ENCODE measurements around the gene HSPA9. TPM values are rescaled to one million over a fixed set of nuclear protein-coding genes. Genes with fewer than 3 reads are reported as not detected.

HSPA9 gene
- total and polyA plus RNA-seq, 10 of the 15 experiments (the other 5 are each of a cell fraction or from before 2014, with no cell fraction given) = 145 to 455 (median 343) TPM

DNA sequence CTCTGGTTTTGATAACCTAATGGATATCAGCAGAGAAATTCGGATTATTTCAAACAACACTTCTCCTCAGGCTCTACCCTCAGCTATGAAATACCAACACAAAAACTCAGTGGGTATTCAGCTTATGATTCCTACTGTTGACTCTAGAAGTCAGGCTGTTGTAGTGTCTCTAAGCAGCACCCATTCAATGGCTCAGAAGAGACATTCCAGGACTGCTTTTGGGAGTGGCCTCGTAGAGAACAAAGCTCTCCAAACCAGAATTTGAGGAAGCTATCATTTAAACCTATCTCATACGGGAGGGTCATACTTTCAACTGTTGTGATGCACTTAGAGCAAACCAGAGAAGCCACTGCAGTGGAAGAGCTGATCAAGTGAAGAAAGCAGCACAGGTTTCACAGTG lies 66.2 kb downstream of the HSPA9 start:
- DNase-seq (ENCODE audit: low read depth, low spot score) (no peak), ATAC-seq (no peak), FAIRE-seq (no peak)
- ChIA-PET RAD21 (ENCODE audit: unreplicated experiment) (interaction anchor here (1.1 kb wide), 1 partner anchor 10 kb away, joined by 4 read pairs; no protein-coding TSS in a partner anchor), POLR2A (no interaction called here), CTCF (interaction anchor here (1.1 to 1.5 kb wide), 3 partner anchors 9 to 59 kb away, joined by 3 to 6 read pairs (median 4); no protein-coding TSS in a partner anchor), SMC1A (ENCODE audit: uncharacterized antibody, unreplicated experiment) (interaction anchor here (1.0 kb wide), 1 partner anchor 39 kb away, joined by 3 read pairs; no protein-coding TSS in a partner anchor)
- Histone ChIP-seq H3K4me2 (ENCODE audit: control insufficient read depth, insufficient read depth) (no peak overlapping the region), H2AFZ (ENCODE audit: control insufficient read depth, low read depth, low read length) (no peak overlapping the region), H3K27me3 (replicated peaks in 1 of 2; ENCODE audit: control insufficient read depth in 2 of 2, insufficient read depth in 2 of 2, low read length in 1 of 2) (no peaks in the 10 kb centered on the region), H3K36me3 (ENCODE audit: control insufficient read depth in 2 of 2, insufficient read depth in 2 of 2, low read length in 1 of 2) (peaks cover 17 to 26% of the 10 kb centered on the region in 2 experiments), H3K4me1 (ENCODE audit: control insufficient read depth, insufficient read depth, low read length) (no peaks in the 10 kb centered on the region), H3K79me2 (ENCODE audit: control insufficient read depth, insufficient read depth, low read length) (no peaks in the 10 kb centered on the region), H3K9me3 (replicated peaks; ENCODE audit: control insufficient read depth, insufficient read depth, low read length) (no peaks in the 10 kb centered on the region), H4K20me1 (ENCODE audit: control insufficient read depth, insufficient read depth) (no peaks in the 10 kb centered on the region), H3K27ac (ENCODE audit: control insufficient read depth, insufficient read depth) (no peak overlapping the region), H3K9ac (ENCODE audit: control insufficient read depth, insufficient read depth, low read length) (no peak overlapping the region), H3K4me3 (no peak overlapping the region)
- TF ChIP-seq MYB (IDR thresholded peaks at IDR 0.05; ENCODE audit: borderline replicate concordance, low read depth, low read length) (no peak), HDAC2 (IDR thresholded peaks at IDR 0.05) (no peak), ETV6 (conservative IDR thresholded peaks at IDR 0.05 in 1 of 2, IDR thresholded peaks at IDR 0.05 in 1 of 2; ENCODE audit: borderline replicate concordance in 1 of 2, low read depth in 1 of 2) (no peak), KDM1A (IDR thresholded peaks at IDR 0.05; ENCODE audit: borderline replicate concordance) (no peak), ZNF384 (IDR thresholded peaks at IDR 0.05; ENCODE audit: borderline replicate concordance, low read depth, low read length) (no peak)
- TF ChIP-seq, protein P1, sequence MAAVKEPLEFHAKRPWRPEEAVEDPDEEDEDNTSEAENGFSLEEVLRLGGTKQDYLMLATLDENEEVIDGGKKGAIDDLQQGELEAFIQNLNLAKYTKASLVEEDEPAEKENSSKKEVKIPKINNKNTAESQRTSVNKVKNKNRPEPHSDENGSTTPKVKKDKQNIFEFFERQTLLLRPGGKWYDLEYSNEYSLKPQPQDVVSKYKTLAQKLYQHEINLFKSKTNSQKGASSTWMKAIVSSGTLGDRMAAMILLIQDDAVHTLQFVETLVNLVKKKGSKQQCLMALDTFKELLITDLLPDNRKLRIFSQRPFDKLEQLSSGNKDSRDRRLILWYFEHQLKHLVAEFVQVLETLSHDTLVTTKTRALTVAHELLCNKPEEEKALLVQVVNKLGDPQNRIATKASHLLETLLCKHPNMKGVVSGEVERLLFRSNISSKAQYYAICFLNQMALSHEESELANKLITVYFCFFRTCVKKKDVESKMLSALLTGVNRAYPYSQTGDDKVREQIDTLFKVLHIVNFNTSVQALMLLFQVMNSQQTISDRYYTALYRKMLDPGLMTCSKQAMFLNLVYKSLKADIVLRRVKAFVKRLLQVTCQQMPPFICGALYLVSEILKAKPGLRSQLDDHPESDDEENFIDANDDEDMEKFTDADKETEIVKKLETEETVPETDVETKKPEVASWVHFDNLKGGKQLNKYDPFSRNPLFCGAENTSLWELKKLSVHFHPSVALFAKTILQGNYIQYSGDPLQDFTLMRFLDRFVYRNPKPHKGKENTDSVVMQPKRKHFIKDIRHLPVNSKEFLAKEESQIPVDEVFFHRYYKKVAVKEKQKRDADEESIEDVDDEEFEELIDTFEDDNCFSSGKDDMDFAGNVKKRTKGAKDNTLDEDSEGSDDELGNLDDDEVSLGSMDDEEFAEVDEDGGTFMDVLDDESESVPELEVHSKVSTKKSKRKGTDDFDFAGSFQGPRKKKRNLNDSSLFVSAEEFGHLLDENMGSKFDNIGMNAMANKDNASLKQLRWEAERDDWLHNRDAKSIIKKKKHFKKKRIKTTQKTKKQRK (IDR thresholded peaks at IDR 0.05; ENCODE audit: low read depth, low read length) = no peak
- 81% methylated on average over 3 of the region's 3 CpGs for WGBS (ENCODE audit: insufficient coverage, insufficient replicate concordance, low lambda C conversion rate, missing lambda C conversion rate)
- BruUV-seq (replicated peaks) = no TSS peak
- intact Hi-C loops (cut with micrococcal nuclease; ENCODE audit: unreplicated experiment) = no loop called here
- in situ Hi-C loops (cut with MboI) = loop anchor here (25.0 kb wide), 1 partner anchor 322 kb away; the partner anchor contains the start of genes BRD8 and KIF20A
